HG02798 (cell line): ENCODE results near the gene SMARCD1.
"Not testable (repeated sequence)": the region's sequence is repeated elsewhere in the genome, so short reads cannot be mapped to it uniquely, and the experiment has no call there.

Experiments
- ATAC-seq: cut with Tn5 transposase; IDR thresholded peaks from one replicate; pipeline ENCODE4 v1.9.1; 2021; ENCODE audit warnings: mild to moderate bottlenecking; ENCODE audit not compliant: unreplicated experiment, poor library complexity

The SMARCD1 gene

DNA sequence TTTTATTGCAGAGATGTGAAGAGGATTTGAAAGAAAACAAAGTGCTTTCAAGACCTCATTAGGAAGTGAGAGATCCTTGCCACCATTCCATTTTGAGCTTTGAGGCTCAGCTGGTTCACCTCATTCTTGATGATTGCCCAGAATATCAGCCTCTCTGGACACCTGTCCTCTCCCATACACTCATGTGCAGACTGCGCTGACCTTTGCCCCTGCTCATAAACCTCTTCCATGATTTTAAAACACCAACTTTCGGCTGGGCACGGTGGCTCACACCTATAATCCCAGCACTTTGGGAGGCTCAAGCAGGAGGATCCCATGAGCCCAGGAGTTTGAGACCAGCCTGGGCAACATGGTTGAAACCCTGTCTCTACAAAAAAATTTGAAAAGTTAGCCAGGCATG lies 35.8 kb downstream of the SMARCD1 start:
- no peak for ATAC-seq

DNA sequence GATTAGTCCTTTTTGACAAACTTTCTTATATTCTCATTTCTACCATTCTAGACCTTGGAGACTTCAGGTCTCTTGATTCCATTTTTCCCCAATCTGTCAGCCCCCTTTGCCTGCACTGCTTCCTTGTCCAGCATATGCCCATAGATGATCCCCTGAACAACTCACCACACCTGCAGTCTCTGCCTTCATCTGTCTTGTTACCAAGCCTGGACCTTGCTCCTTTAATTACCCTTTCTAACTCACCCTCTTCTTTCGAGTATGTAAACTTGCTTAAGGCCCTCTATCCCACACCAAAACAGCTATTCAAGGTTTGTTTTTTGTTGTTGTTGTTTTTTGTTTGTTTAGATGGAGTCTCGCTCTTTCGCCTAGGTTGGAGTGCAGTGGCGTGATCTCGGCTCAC lies 36.5 kb downstream of the SMARCD1 start:
- no peak for ATAC-seq

DNA sequence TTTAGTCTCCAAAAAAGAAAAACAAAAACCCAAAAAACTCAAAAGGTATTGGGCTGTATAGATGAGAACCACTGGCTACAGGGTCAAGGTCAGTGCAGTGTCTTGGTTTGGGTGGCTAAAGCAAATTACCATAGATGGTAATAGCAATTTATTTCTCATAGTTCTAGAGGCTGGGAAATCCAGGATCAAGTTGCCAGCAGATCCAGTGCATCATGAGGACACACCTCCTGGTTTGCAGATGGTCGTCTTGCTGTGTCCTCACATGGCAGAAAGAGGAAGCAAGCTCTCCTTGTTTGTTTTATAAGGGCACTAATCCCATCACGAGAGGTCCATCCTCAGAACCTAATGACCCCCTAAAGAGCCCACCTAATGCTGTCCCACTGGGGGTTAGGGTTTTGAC lies 38.1 kb downstream of the SMARCD1 start:
- no peak for ATAC-seq

DNA sequence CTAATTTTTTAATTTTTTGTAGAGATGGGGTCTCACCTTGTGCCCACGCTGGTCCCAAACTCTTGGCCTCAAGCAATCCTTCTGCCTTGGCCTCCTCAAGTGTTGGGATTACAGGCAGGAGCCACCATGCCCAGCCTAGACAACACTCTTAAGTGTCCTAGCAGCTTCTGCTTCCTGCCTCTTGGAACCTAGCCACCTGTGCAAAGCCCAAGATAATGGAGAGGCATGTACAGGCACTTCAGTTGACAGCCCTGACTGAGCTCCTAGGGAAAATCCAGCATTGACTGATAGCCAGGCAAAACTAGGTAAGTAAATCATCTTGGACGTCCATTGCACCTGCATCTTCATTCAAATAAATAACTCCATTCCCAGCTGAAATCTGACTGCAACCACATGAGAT lies 42.4 kb downstream of the SMARCD1 start:
- no peak for ATAC-seq

DNA sequence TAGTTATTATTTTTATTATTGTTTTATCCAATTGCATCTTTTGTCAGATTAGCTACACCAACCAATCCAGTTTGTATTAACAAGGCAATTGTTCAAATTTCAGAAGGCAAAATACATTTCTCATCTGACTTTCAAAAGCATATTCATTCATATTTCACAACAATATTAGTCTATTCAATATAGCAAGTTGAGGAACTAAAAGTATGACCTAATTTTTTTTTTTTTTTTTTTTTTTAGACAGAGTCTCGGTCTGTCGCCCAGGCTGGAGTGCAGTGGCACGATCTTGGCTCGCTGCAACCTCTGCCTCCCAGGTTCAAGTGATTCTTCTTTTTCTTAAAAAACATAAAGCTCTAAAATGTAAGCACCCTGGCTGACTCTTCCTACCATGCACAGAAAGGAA lies 44.1 kb downstream of the SMARCD1 start:
- no peak for ATAC-seq

DNA sequence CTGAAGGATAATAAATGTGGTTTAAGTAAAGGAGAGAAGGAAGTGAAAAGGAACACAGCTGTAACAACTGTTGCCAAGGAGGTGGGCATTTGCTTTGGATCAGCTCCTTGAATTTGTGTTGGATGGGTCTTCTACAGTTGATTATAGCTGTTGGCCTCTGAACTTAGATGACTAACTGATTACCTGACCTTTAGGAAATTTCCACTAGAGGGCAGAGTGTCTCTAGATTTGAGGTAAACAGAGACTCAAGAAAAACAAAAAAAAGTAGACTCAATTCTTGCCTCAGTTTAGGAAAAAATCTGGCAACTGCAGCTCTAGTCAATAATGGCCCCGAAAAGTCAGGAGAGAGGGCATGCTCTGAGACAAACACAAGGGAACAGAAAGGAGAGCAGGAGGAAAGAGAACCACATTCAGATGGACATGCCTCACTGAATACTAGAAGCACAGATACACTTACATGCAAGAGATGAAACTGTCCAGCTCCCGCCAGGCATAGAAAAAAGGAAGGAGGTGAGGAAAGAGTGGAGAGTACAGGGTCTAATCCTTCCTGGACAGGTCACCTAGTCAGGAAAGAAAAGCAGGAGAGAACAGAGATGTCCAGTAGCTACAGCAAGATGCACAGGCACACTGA lies 47.5 kb downstream of the SMARCD1 start:
- ATAC-seq = no peak

DNA sequence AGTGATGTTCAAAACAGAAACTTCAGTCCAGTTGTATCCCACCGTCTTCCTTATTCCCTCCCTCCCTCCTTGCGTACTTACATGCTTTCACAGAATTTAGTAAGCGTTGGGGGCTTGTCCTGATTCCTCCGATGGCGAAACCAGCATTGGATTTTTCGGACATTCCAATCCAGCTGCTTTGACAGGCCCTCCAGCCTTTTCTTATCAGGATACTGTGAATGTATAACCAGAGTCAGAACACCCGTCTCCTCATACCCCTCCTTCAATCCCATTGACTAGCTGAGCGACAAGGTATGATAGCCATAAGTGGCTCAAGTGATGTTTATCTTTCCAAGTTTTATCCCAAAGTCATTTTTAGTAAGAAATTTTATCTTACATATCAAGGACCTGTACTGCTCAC lies 57.9 kb downstream of the SMARCD1 start:
- ATAC-seq = no peak

DNA sequence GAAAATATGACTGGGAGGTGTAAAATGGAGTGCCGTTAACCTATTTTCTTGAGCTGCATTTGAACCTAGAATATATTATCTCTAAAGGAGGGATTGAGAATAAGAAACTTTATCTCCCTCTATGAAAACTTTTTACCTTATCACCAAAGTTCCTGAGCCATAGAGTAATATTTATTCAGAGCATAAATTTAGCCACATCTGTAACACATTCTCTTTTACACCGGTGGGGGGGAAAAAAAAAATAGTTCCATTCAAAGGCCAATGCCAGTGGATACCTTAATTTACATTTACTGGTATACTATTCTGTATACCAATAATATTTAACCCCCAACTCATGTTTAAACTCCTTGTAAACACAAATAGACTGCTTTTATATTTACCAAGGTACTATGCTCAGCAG lies 60.3 kb downstream of the SMARCD1 start:
- no peak for ATAC-seq

DNA sequence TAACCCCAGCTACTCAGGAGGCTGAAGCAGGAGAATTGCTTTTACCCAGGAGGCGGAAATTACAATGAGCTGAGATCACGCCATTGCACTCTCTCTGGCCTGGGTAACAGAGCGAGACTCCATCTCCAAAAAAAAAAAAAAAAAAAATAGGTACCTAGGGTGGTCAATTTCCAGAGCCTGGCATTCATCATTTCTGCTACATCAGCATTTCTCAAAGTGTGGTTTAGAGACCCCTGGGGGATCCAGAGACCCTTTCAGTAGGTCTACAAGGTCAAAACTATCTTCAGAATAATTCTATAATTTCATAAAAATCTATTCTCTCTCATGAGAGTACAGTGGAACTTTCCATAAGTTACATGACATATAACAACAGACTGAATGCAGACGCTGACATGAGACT lies 62.1 kb downstream of the SMARCD1 start:
- no peak for ATAC-seq

DNA sequence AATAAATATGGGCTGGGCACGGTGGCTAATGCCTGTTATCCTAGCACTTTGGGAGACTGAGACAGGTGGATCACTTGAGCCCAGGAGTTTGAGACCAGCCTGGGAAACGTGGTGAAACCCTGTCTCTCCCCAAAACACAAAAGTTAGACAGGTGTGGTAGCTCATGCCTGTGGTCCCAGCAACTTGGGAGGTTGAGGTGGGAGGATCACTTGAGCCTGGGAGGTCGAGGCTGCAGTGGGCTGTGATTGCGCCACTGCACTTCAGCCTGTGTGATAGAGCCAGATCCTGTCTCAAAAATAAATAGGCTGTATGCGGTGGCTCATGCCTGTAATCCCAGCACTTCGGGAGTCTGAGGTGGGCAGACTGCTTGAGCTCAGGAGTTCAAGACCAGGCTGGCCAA lies 62.9 kb downstream of the SMARCD1 start:
- ATAC-seq = not testable (repeated sequence)

DNA sequence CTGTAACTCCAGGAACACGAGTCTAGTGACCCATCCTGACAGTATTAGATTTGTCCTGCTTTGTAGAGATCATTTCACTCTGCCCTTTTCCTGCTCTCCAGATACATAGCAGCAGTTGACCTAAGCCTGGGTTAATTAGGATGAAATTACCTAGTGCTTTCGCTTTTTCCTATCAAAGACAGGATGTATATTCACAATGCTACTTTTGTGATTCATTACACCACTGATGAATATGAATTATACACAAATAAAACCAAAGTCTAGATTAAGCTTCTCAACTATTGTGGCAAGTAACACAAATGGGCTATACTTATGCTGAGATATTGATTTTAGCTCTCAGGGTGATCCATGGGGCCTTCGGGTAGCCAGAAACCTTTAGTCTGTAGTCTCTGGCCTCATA lies 64.2 kb downstream of the SMARCD1 start:
- no peak for ATAC-seq
